ENCODE measurements around the gene PRDM16. TPM values are rescaled to one million over a fixed set of nuclear protein-coding genes. Genes with fewer than 3 reads are reported as not detected.

PRDM16 gene
- total RNA-seq, 1 experiment from 2014 or later: 0.04 TPM

GRCh38 chr1:3112526-3112925 lies 43.5 kb downstream of the PRDM16 start:
- no peaks in the 10 kb centered on the region for H3F3A ChIP-seq (ENCODE audit: low read length, unreplicated experiment)
- ATAC-seq: no peak
- H4K20me1 ChIP-seq (ENCODE audit: low read length): no peaks in the 10 kb centered on the region
- H3K4me3 ChIP-seq (ENCODE audit: low read length): no peak overlapping the region
- DNase-seq: no peak
- H3K9me2 ChIP-seq (replicated peaks; ENCODE audit: low read length): no peaks in the 10 kb centered on the region
- no peaks in the 10 kb centered on the region for H3K36me3 ChIP-seq (ENCODE audit: low read depth, low read length)
- no peak overlapping the region for H2AFZ ChIP-seq (ENCODE audit: low read length)
- H3K4me2 ChIP-seq (ENCODE audit: low read length): no peak overlapping the region
- intact Hi-C loops (cut with micrococcal nuclease): no loop called here
- no peak overlapping the region for H3K27ac ChIP-seq (ENCODE audit: low read length)
- no peaks in the 10 kb centered on the region for H3K9me3 ChIP-seq (ENCODE audit: low read length)
- no peak overlapping the region for H3K9ac ChIP-seq (ENCODE audit: low read length)
- no peaks in the 10 kb centered on the region for H3K79me2 ChIP-seq (ENCODE audit: low read length)
- POLR2A ChIA-PET (ENCODE audit: unreplicated experiment): no interaction called here
- CTCF ChIA-PET: no interaction called here
- no TSS peak for BruUV-seq (replicated peaks)
- peaks cover 52% of the 10 kb centered on the region for H3K27me3 ChIP-seq (ENCODE audit: low read length)
- TF ChIP-seq EZH2phosphoT487 (IDR thresholded peaks at IDR 0.05; ENCODE audit: borderline replicate concordance, low read length) (no peak), EZH2 (IDR thresholded peaks at IDR 0.05; ENCODE audit: low read length, unreplicated experiment) (no peak), CTCF (conservative IDR thresholded peaks at IDR 0.05; ENCODE audit: low read depth, low read length) (no peak)
- H3K4me1 ChIP-seq (ENCODE audit: insufficient read depth, low read length): no peaks in the 10 kb centered on the region

- no peaks in the 10 kb centered on the region for H3K79me2 ChIP-seq (ENCODE audit: low read length)
- intact Hi-C loops (cut with micrococcal nuclease): no loop called here
- H3F3A ChIP-seq (ENCODE audit: low read length, unreplicated experiment): no peaks in the 10 kb centered on the region
- H3K4me3 ChIP-seq (ENCODE audit: low read length): no peak overlapping the region
- no peaks in the 10 kb centered on the region for H3K9me3 ChIP-seq (ENCODE audit: low read length)
- DNase-seq (no peak), ATAC-seq (no peak)
- no TSS peak for BruUV-seq (replicated peaks)
- no peak overlapping the region for H2AFZ ChIP-seq (ENCODE audit: low read length)
- ChIA-PET CTCF (interaction anchor here (0.5 kb wide), 1 partner anchor 307 kb away, joined by 6 read pairs; no protein-coding TSS in a partner anchor), POLR2A (ENCODE audit: unreplicated experiment) (no interaction called here)
- no peaks in the 10 kb centered on the region for H3K36me3 ChIP-seq (ENCODE audit: low read depth, low read length)
- H3K27ac ChIP-seq (ENCODE audit: low read length): no peak overlapping the region
- H3K9me2 ChIP-seq (replicated peaks; ENCODE audit: low read length): no peaks in the 10 kb centered on the region
- H3K27me3 ChIP-seq (ENCODE audit: low read length): peaks cover 46% of the 10 kb centered on the region
- no peaks in the 10 kb centered on the region for H4K20me1 ChIP-seq (ENCODE audit: low read length)
- TF ChIP-seq EZH2 (IDR thresholded peaks at IDR 0.05; ENCODE audit: low read length, unreplicated experiment): no peak
- TF ChIP-seq EZH2phosphoT487 (IDR thresholded peaks at IDR 0.05; ENCODE audit: borderline replicate concordance, low read length): no peak
- no peak for TF ChIP-seq CTCF (conservative IDR thresholded peaks at IDR 0.05; ENCODE audit: low read depth, low read length)
- no peak overlapping the region for H3K4me2 ChIP-seq (ENCODE audit: low read length)
- H3K4me1 ChIP-seq (ENCODE audit: insufficient read depth, low read length): no peaks in the 10 kb centered on the region
- H3K9ac ChIP-seq (ENCODE audit: low read length): no peak overlapping the region
These were observed 44.2 kb downstream of the PRDM16 start for GRCh38 chr1:3113047-3113740.

GRCh38 chr1:3113741-3114056 lies 44.7 kb downstream of the PRDM16 start:
- H3K4me2 ChIP-seq (ENCODE audit: low read length): no peak overlapping the region
- H3K9me3 ChIP-seq (ENCODE audit: low read length): no peaks in the 10 kb centered on the region
- no peaks in the 10 kb centered on the region for H3K36me3 ChIP-seq (ENCODE audit: low read depth, low read length)
- TF ChIP-seq CTCF (conservative IDR thresholded peaks at IDR 0.05; ENCODE audit: low read depth, low read length) (no peak), EZH2 (IDR thresholded peaks at IDR 0.05; ENCODE audit: low read length, unreplicated experiment) (no peak), EZH2phosphoT487 (IDR thresholded peaks at IDR 0.05; ENCODE audit: borderline replicate concordance, low read length) (no peak)
- BruUV-seq (replicated peaks): no TSS peak
- intact Hi-C loops (cut with micrococcal nuclease): no loop called here
- H3K27me3 ChIP-seq (ENCODE audit: low read length): peaks cover 45% of the 10 kb centered on the region
- H4K20me1 ChIP-seq (ENCODE audit: low read length): no peaks in the 10 kb centered on the region
- H3K79me2 ChIP-seq (ENCODE audit: low read length): no peaks in the 10 kb centered on the region
- ATAC-seq (no peak), DNase-seq (no peak)
- no peak overlapping the region for H2AFZ ChIP-seq (ENCODE audit: low read length)
- no peaks in the 10 kb centered on the region for H3F3A ChIP-seq (ENCODE audit: low read length, unreplicated experiment)
- no peaks in the 10 kb centered on the region for H3K4me1 ChIP-seq (ENCODE audit: insufficient read depth, low read length)
- CTCF ChIA-PET: no interaction called here
- POLR2A ChIA-PET (ENCODE audit: unreplicated experiment): no interaction called here
- no peak overlapping the region for H3K9ac ChIP-seq (ENCODE audit: low read length)
- no peaks in the 10 kb centered on the region for H3K9me2 ChIP-seq (replicated peaks; ENCODE audit: low read length)
- no peak overlapping the region for H3K27ac ChIP-seq (ENCODE audit: low read length)
- H3K4me3 ChIP-seq (ENCODE audit: low read length): no peak overlapping the region
